CD14-positive monocyte (primary cell): ENCODE results near the gene TDRD9. TPM values are rescaled to one million over a fixed set of nuclear protein-coding genes. Genes with fewer than 3 reads are reported as not detected.
A peak's percentile ranks its signal among the peaks of the same experiment; 100 is the strongest.

Experiments used
- DNase-seq, 3 donors: peaks; one replicate each; pipeline ENCODE4 v3.0.0-alpha.2; 2011 to 2022
- H2AFZ ChIP-seq: 2 replicates; pipeline ENCODE4 v1.6.0; 2012; ENCODE audit warnings: mild to moderate bottlenecking, low read depth, low read length, inconsistent platforms; ENCODE audit not compliant: insufficient read depth, poor library complexity, severe bottlenecking
- H3K27ac ChIP-seq, 2 donors: 1 replicate in 1 of 2; 2 replicates in 1 of 2; pipeline ENCODE4 v1.5.1; 2012 to 2013; ENCODE audit warnings: low read length in 2 of 2, control low read depth in 1 of 2, inconsistent platforms in 1 of 2, low read depth in 1 of 2, mild to moderate bottlenecking in 1 of 2
- H3K27me3 ChIP-seq, 2 donors: one replicate each; pipeline versions ENCODE4 v1.6.0 to v1.6.1; 2011 to 2013; ENCODE audit warnings: low read length in 2 of 2; ENCODE audit not compliant: control insufficient read depth in 2 of 2, insufficient read depth in 2 of 2
- H3K36me3 ChIP-seq, 2 donors: replicated peaks in 1 of 2; 1 replicate in 1 of 2; 2 replicates in 1 of 2; pipeline versions ENCODE4 v1.5.1 to v1.6.1; 2012 to 2013; ENCODE audit warnings: low read length in 2 of 2, control low read depth in 1 of 2, inconsistent platforms in 1 of 2, mild to moderate bottlenecking in 1 of 2; ENCODE audit not compliant: insufficient read depth in 2 of 2, control insufficient read depth in 1 of 2
- H3K4me1 ChIP-seq, 2 donors: 1 replicate in 1 of 2; 2 replicates in 1 of 2; pipeline versions ENCODE4 v1.5.1 to v1.6.1; 2012 to 2013; ENCODE audit warnings: low read length in 2 of 2, control low read depth in 1 of 2, inconsistent platforms in 1 of 2, mild to moderate bottlenecking in 1 of 2, moderate library complexity in 1 of 2; ENCODE audit not compliant: insufficient read depth in 2 of 2, control insufficient read depth in 1 of 2
- H3K4me2 ChIP-seq: replicated peaks from 2 replicates; pipeline ENCODE3; 2012; ENCODE audit warnings: low read length, moderate library complexity, mild to moderate bottlenecking; ENCODE audit not compliant: poor library complexity, severe bottlenecking; ENCODE audit errors: extremely low read depth
- H3K4me3 ChIP-seq, 3 experiments: fragments of 200-600 bp in 1 of 3; sonication (generic) in 1 of 3; replicated peaks in 1 of 3; 1 replicate in 2 of 3; 2 replicates in 1 of 3; pipeline ENCODE4 v1.5.1; 2011 to 2013; ENCODE audit warnings: low read length in 3 of 3, mild to moderate bottlenecking in 3 of 3, control low read depth in 2 of 3, low read depth in 2 of 3, inconsistent platforms in 1 of 3, moderate library complexity in 1 of 3
- H3K79me2 ChIP-seq: 2 replicates; pipeline ENCODE4 v1.6.0; 2012; ENCODE audit warnings: mild to moderate bottlenecking, control low read depth, inconsistent platforms, low read length, moderate library complexity; ENCODE audit not compliant: insufficient read depth
- H3K9ac ChIP-seq: 2 replicates; pipeline ENCODE4 v1.6.0; 2017; ENCODE audit warnings: low read length, mild to moderate bottlenecking; ENCODE audit not compliant: insufficient read depth, poor library complexity, severe bottlenecking
- H3K9me3 ChIP-seq, 2 donors: replicated peaks in 1 of 2; 1 replicate in 1 of 2; 2 replicates in 1 of 2; pipeline versions ENCODE4 v1.5.1 to v1.6.1; 2012 to 2013; ENCODE audit warnings: low read length in 2 of 2, control low read depth in 1 of 2; ENCODE audit not compliant: control insufficient read depth in 1 of 2, insufficient read depth in 1 of 2
- H4K20me1 ChIP-seq: 2 replicates; pipeline ENCODE4 v1.6.0; 2012; ENCODE audit warnings: mild to moderate bottlenecking, low read length, control low read depth, moderate library complexity; ENCODE audit not compliant: insufficient read depth
- H3K27ac Mint-ChIP-seq, 7 donors: one replicate each; pipeline ENCODE4 v1.8.0; 2020; ENCODE audit warnings: mild to moderate bottlenecking in 7 of 7, mixed read lengths in 7 of 7, moderate library complexity in 6 of 7, inconsistent platforms in 2 of 7
- H3K27me3 Mint-ChIP-seq, 3 donors: one replicate each; pipeline ENCODE4 v1.8.0; 2021 to 2022; ENCODE audit warnings: low read depth in 3 of 3, mild to moderate bottlenecking in 3 of 3, mixed read lengths in 3 of 3, moderate library complexity in 3 of 3, inconsistent platforms in 1 of 3
- H3K36me3 Mint-ChIP-seq, 2 donors: one replicate each; pipeline ENCODE4 v1.8.0; 2020; ENCODE audit warnings: mixed read lengths in 2 of 2, inconsistent platforms in 1 of 2, mild to moderate bottlenecking in 1 of 2
- H3K4me1 Mint-ChIP-seq: one replicate; pipeline ENCODE4 v1.8.0; 2020; ENCODE audit warnings: mild to moderate bottlenecking, mixed read lengths
- H3K4me3 Mint-ChIP-seq, 2 donors: one replicate each; pipeline ENCODE4 v1.8.0; 2020; ENCODE audit warnings: mild to moderate bottlenecking in 2 of 2, mixed read lengths in 2 of 2, moderate library complexity in 1 of 2
- H3K9me3 Mint-ChIP-seq, 7 donors: one replicate each; pipeline ENCODE4 v1.8.0; 2020 to 2022; ENCODE audit warnings: mixed read lengths in 7 of 7, mild to moderate bottlenecking in 6 of 7, moderate library complexity in 6 of 7, inconsistent platforms in 2 of 7
- WGBS: methylation state at CpG from one replicate; pipeline ENCODE4 v1.1.5; 2013; ENCODE audit warnings: missing lambda C conversion rate; ENCODE audit not compliant: insufficient coverage; 5-methylcytosine and 5-hydroxymethylcytosine counted together
- intact Hi-C, 2 donors: fragments of 100-400 bp; cut with micrococcal nuclease; formaldehyde crosslinking; loops; one replicate each; pipeline versions ENCODE4 v1.15.0 to v1.15.1; 2023
- polyA plus RNA-seq, 3 donors: library from polyadenylated mRNA; depleted of rRNA in 1 of 3; unstranded in 2 of 3; stranded (reverse) in 1 of 3; fragments of 300-500 nt in 2 of 3; fragments of >200 nt in 1 of 3; fragmentation: Illumina TruSeq in 2 of 3; gene quantifications; 1 replicate in 2 of 3; 2 replicates in 1 of 3; pipeline ENCODE4 v1.2.3, GENCODE V29; 2012 to 2021
- TF ChIP-seq, protein P1 (sequence below): fragments of 200-600 bp; IDR thresholded peaks from one replicate; pipeline ENCODE4 v1.8.0; 2022; ENCODE audit warnings: antibody characterized with exemption, mild to moderate bottlenecking

The TDRD9 gene
- polyA plus RNA-seq, 3 donors = 7.6 to 12.1 (median 11.8) TPM

DNA sequence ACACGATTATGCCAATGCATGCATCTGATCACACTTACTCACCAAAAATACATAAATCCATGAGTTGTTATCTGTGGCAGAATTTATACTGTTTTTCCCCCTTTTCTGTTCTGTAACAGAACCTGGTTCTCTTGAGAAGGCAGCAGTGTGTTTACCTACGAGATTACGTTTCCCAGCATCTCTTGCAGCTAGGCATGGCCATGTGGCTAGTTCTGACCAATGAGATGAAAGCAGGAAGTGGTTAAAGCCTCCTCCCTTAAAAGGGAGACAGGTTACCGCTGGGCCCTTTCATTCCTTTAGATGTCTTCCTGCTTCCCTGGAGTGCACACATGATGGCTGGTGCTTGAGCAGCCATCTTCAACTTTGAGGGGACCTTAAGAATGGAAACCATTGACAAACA lies 145.5 kb downstream of the TDRD9 start:
- H3K4me2 ChIP-seq = no peak overlapping the region
- H3K36me3 ChIP-seq = no peaks in the 10 kb centered on the region
- Mint-ChIP-seq H3K9me3 (peaks cover 7 to 27% (median 15%) of the 10 kb centered on the region in 7 donors), H3K36me3 (no peaks in the 10 kb centered on the region), H3K27me3 (peaks cover 0 to 8% (median 7%) of the 10 kb centered on the region in 3 donors), H3K27ac (no peak overlapping the region), H3K4me3 (no peak overlapping the region), H3K4me1 (peaks cover 2% of the 10 kb centered on the region)
- no peaks in the 10 kb centered on the region for H4K20me1 ChIP-seq
- H3K9ac ChIP-seq = no peak overlapping the region
- DNase-seq = no peak
- H3K4me1 ChIP-seq = peaks cover 0 to 2% of the 10 kb centered on the region in 2 donors
- H3K4me3 ChIP-seq = no peak overlapping the region
- peaks cover 7 to 8% of the 10 kb centered on the region in 2 donors for H3K9me3 ChIP-seq
- WGBS = no CpG with 5 or more reads among the region's 4 CpGs
- no peaks in the 10 kb centered on the region for H3K79me2 ChIP-seq
- H2AFZ ChIP-seq = no peak overlapping the region
- no peak overlapping the region for H3K27ac ChIP-seq
- TF ChIP-seq, protein P1, sequence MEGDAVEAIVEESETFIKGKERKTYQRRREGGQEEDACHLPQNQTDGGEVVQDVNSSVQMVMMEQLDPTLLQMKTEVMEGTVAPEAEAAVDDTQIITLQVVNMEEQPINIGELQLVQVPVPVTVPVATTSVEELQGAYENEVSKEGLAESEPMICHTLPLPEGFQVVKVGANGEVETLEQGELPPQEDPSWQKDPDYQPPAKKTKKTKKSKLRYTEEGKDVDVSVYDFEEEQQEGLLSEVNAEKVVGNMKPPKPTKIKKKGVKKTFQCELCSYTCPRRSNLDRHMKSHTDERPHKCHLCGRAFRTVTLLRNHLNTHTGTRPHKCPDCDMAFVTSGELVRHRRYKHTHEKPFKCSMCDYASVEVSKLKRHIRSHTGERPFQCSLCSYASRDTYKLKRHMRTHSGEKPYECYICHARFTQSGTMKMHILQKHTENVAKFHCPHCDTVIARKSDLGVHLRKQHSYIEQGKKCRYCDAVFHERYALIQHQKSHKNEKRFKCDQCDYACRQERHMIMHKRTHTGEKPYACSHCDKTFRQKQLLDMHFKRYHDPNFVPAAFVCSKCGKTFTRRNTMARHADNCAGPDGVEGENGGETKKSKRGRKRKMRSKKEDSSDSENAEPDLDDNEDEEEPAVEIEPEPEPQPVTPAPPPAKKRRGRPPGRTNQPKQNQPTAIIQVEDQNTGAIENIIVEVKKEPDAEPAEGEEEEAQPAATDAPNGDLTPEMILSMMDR = no peak
- intact Hi-C loops = no loop called here
- H3K27me3 ChIP-seq = no peaks in the 10 kb centered on the region

DNA sequence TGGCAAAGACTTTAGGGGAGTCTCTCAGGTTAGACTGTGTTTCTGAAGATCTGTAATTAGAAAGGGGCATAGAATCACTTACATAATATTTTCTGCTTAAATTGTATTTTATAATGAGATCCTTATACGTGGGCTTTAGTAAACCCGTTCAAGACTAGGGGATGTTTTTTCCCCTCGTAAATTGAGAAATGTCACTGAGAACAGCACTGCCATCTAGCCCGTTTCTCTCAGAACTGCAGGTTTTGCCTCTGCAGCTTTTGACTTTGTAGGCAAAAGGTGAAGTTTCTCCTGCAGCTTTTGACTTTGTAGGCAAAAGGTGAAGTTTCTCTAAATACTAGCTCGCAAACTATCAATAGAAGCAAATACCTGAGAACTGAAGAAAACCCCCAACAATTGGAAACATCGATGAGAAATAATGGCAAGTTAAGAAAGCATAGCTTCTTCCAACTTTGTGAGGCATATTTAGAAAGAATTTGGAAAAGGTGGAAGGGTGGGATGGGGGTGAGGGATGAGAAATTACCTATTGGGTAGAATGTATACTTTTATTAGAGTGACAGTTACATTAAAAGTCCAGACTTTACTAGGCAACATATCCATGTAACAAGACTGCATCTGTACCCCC lies 147.4 kb downstream of the TDRD9 start:
- Mint-ChIP-seq H3K36me3 (no peaks in the 10 kb centered on the region), H3K27me3 (peaks cover 3 to 8% (median 6%) of the 10 kb centered on the region in 3 donors), H3K27ac (no peak overlapping the region), H3K9me3 (peaks cover 7 to 27% (median 15%) of the 10 kb centered on the region in 7 donors), H3K4me1 (peaks cover 2% of the 10 kb centered on the region), H3K4me3 (no peak overlapping the region)
- intact Hi-C loops = no loop called here
- Histone ChIP-seq H3K27ac (no peak overlapping the region), H4K20me1 (no peaks in the 10 kb centered on the region), H3K4me2 (no peak overlapping the region), H3K4me1 (peaks cover 0 to 2% of the 10 kb centered on the region in 2 donors), H3K79me2 (no peaks in the 10 kb centered on the region), H3K27me3 (no peaks in the 10 kb centered on the region), H3K9me3 (peaks cover 7 to 8% of the 10 kb centered on the region in 2 donors), H3K4me3 (no peak overlapping the region), H3K36me3 (no peaks in the 10 kb centered on the region), H2AFZ (no peak overlapping the region), H3K9ac (no peak overlapping the region)
- TF ChIP-seq, protein P1 = peak; percentile 14
- 16% methylated on average over 3 of the region's 6 CpGs for WGBS
- no peak for DNase-seq
